ENCODE measurements around the gene CAMK2A. TPM values are rescaled to one million over a fixed set of nuclear protein-coding genes. Genes with fewer than 3 reads are reported as not detected.

Gene CAMK2A
- total RNA-seq, 1 donor, result under 0.01 TPM

- DNase-seq (ENCODE audit: low read depth in 2 of 3, low spot score in 2 of 3), result peak; percentile 48 to 93 (median 80)
Measured at GRCh38 chr5:150217873-150218692, 71.5 kb downstream of the CAMK2A start.

DNA sequence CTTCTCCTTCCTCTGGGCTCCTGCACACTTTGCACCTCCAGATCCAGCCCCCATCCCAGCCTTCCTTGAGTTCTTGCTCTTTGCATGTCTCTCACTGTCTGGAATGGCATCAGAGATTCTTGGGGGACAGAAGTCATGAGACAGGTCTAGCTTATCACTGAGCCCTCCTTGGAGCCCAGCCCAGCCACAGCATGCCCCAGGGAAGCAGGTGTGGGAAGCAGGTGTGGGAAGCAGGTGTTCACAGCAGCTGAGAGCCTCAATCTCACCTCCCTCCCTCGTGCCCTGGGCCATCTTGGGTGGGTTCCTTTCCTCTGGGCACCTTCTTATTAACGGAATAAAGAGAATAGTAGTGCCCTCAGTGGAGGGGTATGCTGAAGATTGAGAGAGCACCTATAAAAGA is 72.5 kb downstream of the CAMK2A start:
- no peak for DNase-seq (ENCODE audit: low read depth in 2 of 3, low spot score in 2 of 3)

DNA sequence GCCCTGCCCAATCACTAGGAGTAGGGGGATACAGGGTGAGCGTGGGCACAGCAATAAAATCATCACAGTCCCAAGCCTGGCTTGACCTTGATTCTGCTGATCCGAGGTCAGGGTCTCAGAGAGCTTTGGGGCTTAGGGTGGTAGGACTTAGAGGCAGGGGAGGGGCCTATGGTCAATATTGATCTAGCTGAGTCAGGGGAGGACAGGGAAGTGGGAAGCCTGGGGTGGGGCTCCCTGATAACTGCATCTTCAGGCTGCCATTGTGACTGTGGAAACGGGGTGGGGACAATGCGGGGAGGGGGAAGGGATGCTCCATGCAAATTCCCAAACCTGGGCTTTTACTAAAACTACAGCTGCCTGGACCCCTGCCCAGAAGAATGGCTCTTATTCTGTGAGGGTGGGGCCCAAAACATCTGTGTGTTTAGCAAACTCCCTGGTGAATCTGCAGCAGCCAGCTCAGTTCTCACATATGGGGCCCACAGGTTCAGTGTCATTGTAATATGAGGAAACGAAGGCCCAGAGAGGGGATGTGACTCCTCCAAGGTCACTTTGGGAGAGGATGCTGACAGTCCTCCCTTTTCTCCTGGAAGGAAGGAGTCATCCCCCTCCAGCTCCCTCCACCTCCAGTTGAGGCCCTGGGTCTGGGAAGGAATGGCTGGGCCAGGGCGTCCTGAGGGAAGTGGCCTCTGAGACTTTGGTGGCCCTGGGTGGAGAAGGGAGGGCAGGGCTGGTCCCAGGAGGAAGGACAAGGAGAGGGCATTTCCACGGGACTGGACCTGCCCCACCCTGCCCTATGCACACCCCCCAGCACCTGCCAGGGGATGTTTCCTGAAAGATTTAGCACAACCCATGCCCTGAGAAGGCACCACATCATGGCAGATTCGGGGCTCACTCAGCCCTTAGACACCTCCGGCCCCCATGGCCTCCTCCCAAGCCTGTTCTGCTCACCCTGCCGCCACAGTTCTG is 73.3 kb downstream of the CAMK2A start:
- no peak for DNase-seq (ENCODE audit: low read depth in 2 of 3, low spot score in 2 of 3)

- DNase-seq (ENCODE audit: low read depth in 2 of 3, low spot score in 2 of 3), result no peak
Measured at GRCh38 chr5:150214289-150214688, 75.3 kb downstream of the CAMK2A start.

- no peak for DNase-seq (ENCODE audit: low read depth in 2 of 3, low spot score in 2 of 3)
Measured at GRCh38 chr5:150213530-150213929, 76.0 kb downstream of the CAMK2A start.

DNA sequence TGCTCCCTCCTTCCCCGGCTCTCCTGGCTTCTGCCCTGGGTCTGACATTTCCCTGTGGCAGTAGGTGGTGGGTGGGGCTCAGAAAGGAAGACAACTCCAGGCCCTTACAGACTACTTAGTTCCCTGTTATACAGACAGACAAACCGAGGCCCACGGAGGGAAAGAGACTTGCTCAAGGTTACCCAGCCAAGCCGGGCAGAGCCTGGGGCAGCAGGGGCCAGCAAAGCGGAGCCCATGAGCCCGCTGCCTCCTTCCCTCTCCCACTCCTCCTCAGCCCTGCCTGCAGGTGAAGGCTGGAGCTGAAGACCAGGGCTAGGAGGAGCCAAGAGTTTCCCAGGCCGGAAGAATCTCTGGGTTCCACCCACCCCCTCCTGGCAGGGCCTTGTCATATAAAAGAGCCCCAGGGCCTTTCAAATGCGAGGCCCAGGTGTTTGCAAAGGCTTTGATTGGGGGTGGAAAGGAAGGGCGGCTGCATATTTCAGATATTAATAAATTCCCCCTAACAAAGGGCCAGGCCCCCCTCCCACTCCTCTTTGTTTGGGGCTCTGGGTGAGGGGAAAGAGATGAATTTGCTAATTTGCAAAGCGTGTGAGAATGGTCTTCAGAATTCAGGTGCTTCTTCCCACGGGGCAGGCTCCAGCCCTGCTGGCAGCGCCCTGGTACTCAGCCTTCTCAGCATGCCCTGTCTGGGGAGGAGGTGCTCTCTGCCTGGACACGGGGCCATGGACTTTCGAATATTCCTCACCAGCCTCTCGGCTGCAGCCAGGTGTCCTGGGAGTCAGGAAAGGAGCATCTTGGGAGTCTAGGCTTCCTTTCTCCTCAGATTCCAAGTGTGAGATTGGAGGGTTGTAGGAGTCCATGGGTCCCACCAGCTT is 78.2 kb downstream of the CAMK2A start:
- no peak for DNase-seq (ENCODE audit: low read depth in 2 of 3, low spot score in 2 of 3)

DNA sequence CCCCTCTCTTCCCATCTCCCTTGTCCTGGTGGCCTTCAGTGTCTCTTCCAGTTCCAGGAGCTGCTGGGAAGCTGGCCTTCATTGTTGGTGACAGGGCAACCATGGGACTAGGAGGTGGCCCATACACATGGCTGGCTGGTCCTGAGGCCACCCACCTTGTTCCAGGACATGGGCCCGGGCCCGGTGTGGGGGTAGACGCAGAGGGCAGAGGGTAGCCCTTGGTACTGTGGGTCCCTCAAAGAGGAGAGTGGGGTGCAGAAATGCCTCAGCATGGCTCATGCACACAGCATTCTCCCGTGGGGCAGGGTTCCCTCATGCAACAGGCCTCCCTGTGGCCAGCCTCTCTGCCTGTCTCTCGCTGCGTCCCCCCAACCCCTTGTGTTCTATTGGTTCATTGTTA is 78.9 kb downstream of the CAMK2A start:
- DNase-seq (ENCODE audit: low read depth in 2 of 3, low spot score in 2 of 3), result no peak

DNA sequence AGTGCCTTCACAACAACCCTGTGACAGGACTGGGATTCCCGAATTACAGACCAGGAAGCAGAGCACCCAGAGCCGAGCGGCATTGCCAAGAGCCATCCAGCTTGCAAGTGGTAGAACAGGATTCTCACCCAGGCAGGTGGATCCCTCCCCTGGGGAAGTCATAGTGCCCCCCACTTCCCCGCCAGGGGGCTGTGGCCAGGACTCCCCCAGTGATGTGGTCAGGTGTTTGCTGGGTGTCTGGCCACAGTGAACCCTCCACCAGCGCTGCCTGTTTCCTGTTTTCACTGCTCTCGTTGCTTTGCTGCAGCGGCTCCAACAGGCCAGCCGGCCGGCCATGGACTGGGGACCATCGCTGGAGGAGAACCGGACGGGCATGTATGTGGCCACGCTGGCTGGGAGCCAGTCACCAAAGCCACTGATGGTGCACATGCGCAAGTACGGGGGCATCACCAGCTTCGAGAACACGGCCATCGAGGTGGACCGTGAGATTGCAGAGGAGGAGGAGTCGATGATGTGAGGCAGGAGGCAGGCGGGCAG is 80.4 kb downstream of the CAMK2A start:
- DNase-seq (ENCODE audit: low read depth in 2 of 3, low spot score in 2 of 3), result peak in 2 of 3 donors; percentile 62 to 86

GRCh38 chr5:150208187-150209098 is 81.1 kb downstream of the CAMK2A start:
- DNase-seq (ENCODE audit: low read depth in 2 of 3, low spot score in 2 of 3), result no peak

DNA sequence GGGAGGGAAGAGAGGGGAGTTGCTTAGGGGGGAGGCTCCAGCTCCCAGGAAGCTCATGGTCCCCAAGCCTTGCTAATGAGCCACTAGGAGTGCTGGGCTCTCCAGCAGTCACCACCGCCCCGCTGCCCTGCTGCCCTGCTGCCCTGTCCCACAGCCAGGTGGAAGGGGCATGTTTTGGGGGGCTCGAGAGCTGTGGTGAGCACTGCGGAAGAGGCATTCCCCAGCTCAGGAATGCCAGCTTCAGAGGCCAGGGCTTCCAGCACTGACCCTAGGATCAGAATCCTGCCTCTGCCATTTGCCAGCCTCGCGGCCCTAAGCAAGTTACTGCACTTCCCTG is 82.8 kb downstream of the CAMK2A start:
- no peak for DNase-seq (ENCODE audit: low read depth in 2 of 3, low spot score in 2 of 3)

DNA sequence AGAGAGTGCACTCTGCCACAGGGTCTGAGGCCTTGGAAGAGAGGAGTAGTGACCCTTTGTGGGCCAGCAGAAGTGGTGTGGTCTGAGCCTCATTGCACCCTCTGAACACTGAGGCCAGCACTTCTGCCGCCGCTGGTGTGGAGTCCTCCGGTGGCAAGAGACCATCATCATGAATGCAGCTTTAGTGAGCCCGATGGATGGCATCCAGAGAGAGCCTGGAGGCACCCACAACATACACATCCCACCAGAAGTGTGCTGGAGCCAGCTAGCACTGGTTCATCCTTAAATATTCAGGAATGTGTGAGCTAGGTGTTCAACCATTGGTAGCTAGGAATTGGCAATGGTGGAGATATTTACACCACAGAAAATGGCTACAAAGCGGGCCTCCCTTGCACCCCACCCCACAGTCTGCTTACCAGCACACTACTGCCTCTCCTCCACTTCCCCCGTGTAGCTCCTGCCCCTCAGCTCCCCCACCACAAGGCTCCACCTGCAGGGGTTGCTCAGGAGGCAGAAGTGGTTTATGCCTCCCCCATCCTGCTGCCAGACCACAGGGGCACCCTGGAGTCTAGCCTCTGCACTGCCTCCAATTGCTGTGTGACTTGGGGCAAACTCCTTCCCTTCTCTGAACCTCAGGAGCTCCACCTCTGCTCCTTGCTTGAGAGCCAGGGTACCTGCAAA is 83.3 kb downstream of the CAMK2A start:
- peak in 1 of 3 donors; percentile 58 for DNase-seq (ENCODE audit: low read depth in 2 of 3, low spot score in 2 of 3)

DNA sequence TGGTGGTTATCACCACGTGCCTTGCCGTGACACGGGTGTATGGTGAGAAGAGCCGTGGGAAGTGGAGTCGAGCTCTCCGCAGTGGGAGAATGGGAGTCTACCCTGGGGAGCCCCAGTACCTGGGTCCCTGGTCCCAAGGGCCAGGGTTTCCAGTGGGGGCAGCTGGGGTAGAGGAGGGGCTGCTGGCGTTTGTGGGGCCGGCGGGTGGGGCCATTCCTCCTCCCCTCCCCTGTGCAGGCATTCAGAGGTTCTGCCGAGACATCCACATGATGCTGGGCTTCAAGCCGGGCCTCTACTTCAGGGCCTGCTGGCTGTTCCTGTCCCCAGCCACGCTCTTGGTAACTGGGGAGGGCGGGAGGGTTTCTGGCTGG is 85.0 kb downstream of the CAMK2A start:
- no peak for DNase-seq (ENCODE audit: low read depth in 2 of 3, low spot score in 2 of 3)

DNA sequence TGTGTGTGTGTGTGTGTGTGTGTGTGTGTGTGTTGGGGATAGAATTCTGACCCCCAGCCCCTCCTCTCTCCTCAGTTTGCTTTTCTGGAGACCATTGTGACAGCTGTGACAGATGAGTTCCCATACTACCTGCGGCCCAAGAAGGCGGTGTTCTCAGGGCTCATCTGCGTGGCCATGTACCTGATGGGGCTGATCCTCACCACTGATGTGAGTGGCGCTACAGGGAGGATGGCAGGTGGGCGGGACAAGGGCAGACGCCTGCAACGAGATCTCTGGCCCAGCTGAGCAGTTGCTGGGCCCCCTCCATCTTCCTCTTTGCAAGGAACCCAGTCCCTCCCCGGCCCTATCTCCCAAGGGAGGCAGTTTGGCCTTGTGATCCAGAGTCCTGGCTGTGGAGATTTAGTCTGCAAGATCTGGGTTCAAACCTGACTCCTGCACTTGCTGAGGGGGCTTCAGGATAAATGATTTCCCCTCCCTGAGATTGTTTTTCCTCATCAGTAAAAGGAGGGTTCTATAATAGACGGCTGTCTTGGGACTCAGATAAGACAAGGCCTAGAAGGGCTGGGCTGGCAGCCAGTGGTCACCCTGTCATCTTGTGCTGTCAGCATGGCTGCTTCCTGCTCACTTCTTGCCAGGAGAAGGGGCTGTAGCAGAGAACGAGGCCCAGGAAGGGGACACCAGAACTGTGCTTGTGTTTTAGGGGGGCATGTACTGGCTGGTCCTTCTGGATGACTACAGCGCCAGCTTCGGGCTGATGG is 85.6 kb downstream of the CAMK2A start:
- DNase-seq (ENCODE audit: low read depth in 2 of 3, low spot score in 2 of 3), result no peak

- no peak for DNase-seq (ENCODE audit: low read depth in 2 of 3, low spot score in 2 of 3)
Measured at GRCh38 chr5:150202501-150202900, 87.1 kb downstream of the CAMK2A start.

DNA sequence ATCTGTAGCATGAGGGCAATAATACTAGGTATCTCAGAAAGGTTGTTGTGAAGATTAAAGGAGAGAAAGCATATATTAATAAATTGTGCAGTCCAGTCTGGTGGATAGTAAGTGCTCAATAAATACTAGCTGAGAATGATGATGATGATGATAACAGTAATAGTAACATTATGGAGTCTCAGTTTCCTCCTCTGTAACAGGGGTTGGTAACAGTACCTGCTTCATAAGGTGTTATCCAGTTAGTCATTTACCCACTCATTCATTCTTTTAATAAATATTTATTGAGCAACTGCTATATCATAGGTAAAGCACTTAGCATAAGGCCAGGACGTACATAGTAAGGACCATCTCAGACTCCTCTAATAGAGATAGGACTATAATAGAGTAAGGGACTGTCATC is 92.1 kb downstream of the CAMK2A start:
- DNase-seq (ENCODE audit: low read depth in 2 of 3, low spot score in 2 of 3), result no peak

DNA sequence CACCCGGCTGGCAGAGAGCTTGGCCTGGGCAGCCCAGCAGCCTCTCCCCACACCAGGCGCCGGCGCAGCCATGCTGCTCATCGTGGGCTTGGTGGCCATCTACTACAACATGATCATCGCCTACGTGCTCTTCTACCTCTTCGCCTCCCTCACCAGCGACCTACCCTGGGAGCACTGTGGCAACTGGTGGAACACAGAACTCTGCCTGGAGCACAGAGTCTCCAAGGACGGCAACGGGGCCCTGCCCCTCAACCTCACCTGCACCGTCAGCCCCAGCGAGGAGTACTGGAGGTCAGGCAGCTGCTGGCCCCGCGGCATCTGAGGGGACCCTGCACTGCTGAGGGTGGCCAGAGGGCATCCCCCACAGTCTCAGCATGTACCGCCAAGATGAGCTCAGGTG is 92.6 kb downstream of the CAMK2A start:
- DNase-seq (ENCODE audit: low read depth in 2 of 3, low spot score in 2 of 3), result no peak

DNA sequence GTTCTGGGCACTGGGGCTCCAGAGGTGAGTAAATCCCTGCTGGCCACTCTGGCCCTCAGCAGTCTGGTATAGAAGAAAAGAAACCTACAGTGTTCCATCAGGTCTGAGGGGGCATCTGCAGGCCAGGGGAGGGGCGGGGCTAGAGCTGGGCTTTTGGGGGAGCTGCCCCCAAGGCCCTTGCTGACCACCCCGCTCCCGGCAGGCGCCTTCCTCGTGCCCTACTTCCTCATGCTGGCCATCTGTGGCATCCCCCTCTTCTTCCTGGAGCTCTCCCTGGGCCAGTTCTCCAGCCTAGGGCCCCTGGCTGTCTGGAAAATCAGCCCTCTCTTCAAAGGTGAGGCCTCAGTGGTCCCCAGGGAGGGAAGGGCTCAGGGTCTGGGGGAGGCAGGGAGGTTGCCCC is 93.1 kb downstream of the CAMK2A start:
- no peak for DNase-seq (ENCODE audit: low read depth in 2 of 3, low spot score in 2 of 3)
